ENCODE measurements around the gene SLC22A23.
"Not testable (repeated sequence)": the region's sequence is repeated elsewhere in the genome, so short reads cannot be mapped to it uniquely, and the experiment has no call there.

The SLC22A23 gene

DNA sequence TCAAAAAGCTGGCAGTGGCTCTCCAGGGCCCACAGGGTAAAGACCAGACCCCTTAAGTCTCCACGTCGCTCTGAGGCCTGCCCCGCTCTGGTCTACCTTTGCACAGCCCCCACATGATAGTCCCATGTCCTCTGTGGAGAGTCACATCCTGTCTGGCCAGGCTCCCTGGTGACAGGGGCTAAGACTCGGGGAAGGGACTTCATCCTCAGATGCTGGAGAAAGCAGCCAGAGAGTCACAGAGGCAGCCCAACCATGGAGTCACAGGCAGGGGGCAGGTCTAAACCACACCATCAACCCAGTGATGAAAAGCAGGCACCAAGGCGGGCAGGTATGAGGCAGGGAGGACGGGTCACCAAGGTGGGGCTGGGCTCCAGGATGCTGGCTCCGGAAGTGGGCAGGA, 62.2 kb downstream of the SLC22A23 start:
- DNase-seq: no peak
- Mint-ChIP-seq H3K4me3 (no peak overlapping the region), H3K36me3 (ENCODE audit: insufficient read depth) (no peaks in the 10 kb centered on the region), H3K4me1 (ENCODE audit: low read depth in 2 of 2) (no peaks in the 10 kb centered on the region), H3K9me3 (no peaks in the 10 kb centered on the region), H3K27me3 (peaks cover 0 to 10% of the 10 kb centered on the region in 2 donors), H3K27ac (no peak overlapping the region)
- ATAC-seq (replicated peaks): no peak

DNA sequence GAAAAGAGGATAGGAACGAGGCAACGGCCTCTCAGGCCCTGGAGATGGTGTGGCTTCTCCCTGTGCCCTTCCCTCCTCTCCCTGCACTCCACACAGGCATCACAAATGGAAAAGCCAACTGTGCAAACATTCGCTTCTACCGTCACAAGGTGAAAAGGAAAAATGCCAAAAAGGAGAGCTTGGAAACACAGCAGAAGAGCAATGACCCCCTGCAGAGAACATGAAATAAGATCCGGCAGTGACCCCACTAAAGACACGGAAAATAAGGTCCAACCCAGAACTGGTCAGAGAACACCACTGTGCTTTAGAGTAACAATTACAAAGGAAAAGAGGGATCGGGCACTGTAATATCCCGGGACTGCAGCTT, 63.0 kb downstream of the SLC22A23 start:
- Mint-ChIP-seq H3K27me3 (peaks cover 0 to 10% of the 10 kb centered on the region in 2 donors), H3K4me1 (ENCODE audit: low read depth in 2 of 2) (no peaks in the 10 kb centered on the region), H3K9me3 (no peaks in the 10 kb centered on the region), H3K27ac (no peak overlapping the region), H3K36me3 (ENCODE audit: insufficient read depth) (no peaks in the 10 kb centered on the region), H3K4me3 (no peak overlapping the region)
- DNase-seq (no peak), ATAC-seq (replicated peaks) (no peak)

DNA sequence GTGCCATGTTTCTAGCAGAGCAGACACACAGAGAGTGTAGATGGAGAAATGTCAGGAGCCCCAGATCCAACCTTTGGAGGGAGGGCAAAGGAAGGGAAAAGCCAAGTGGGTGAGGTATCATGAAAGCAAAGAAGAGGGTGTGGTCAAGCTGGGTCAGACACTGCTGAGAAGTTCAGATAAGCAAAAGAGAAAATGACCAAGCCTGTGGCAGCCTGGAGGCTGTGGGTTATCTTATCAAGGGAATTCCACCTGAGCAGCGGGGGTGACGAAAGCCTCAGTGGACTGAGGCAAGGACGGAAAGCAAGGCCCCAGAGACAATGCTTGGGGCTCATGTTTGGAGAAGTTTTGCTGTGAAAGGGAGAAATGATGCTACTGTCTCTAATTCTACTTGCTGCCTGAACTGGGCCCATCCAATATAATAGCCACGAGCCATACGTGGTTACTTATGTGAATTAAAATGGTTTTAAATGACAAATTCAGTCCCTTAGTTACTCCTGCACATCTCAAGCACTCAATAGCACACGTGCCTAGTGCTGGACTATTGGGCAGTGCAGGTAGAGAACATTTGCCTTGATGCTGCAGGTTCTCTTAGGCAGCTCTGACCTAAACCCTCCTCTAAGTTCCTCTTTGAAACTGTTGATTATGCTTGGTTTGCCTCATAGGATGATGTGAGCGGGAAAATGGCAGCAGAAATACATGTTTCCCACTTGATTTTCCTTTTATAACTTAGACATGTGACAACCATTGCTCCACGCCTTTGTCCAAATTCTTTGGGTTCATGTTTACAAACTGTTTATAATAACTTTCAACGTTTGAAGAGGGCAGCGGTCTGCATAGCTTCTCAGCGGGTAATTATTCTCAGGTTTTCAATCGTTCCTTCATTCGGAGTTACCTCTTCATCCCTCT, 63.7 kb downstream of the SLC22A23 start:
- DNase-seq: no peak
- Mint-ChIP-seq H3K36me3 (ENCODE audit: insufficient read depth) (no peaks in the 10 kb centered on the region), H3K4me1 (ENCODE audit: low read depth in 2 of 2) (no peaks in the 10 kb centered on the region), H3K27me3 (peaks cover 2 to 10% of the 10 kb centered on the region in 2 donors), H3K9me3 (no peaks in the 10 kb centered on the region), H3K4me3 (no peak overlapping the region), H3K27ac (no peak overlapping the region)
- no peak for ATAC-seq (replicated peaks)

DNA sequence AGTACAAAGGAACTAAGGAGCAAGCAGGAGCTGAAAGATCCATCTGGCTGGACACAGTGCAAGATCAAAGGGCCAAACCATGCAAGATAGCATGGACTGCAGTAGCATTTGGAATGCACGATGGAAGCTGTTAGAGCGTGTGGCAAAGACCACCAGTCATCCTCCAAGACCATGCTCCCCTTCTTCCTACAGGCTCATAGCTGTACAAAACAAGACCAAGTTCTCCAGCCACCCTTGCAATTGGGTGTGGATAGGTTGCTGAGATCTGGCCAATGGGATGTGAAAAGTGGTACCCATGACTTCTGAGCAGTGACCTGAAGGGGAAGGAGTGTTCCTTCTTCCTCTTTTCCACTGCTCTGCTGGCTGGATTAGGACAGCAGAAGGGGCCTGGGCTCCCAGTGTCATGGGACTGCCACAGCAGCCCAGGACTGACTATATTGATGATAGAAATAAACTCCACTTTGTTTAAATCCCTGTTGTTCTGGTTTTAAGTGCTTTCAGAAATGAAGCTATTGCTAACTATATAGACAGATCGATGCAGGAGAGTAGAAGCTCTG, 64.9 kb downstream of the SLC22A23 start:
- Mint-ChIP-seq H3K4me1 (ENCODE audit: low read depth in 2 of 2) (no peaks in the 10 kb centered on the region), H3K36me3 (ENCODE audit: insufficient read depth) (no peaks in the 10 kb centered on the region), H3K9me3 (no peaks in the 10 kb centered on the region), H3K27ac (no peak overlapping the region), H3K4me3 (no peak overlapping the region), H3K27me3 (peaks cover 11 to 13% of the 10 kb centered on the region in 2 donors)
- no peak for ATAC-seq (replicated peaks)
- DNase-seq: no peak

DNA sequence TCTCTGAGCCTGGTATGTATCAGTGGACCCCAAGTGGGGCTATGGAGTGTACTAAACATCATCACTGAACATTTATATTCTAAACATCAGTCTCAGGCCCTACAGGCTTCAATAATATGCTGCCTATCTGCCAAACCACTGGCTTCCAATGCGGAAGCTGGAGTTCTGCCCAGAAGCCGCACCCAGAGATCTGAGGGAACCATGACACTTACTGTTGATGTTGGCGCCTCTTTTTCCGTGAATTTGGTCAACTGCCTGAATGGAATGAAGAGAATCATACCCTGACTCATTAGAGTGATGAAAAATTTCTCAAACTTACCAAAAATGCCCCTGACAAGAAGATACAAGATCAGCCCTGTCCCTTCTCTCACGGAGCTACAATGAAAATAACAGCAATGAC, 66.2 kb downstream of the SLC22A23 start:
- ATAC-seq (replicated peaks) (no peak), DNase-seq (no peak)
- Mint-ChIP-seq H3K27me3 (peaks cover 18 to 23% of the 10 kb centered on the region in 2 donors), H3K36me3 (ENCODE audit: insufficient read depth) (no peaks in the 10 kb centered on the region), H3K27ac (no peak overlapping the region), H3K4me3 (no peak overlapping the region), H3K9me3 (no peaks in the 10 kb centered on the region), H3K4me1 (ENCODE audit: low read depth in 2 of 2) (no peaks in the 10 kb centered on the region)

DNA sequence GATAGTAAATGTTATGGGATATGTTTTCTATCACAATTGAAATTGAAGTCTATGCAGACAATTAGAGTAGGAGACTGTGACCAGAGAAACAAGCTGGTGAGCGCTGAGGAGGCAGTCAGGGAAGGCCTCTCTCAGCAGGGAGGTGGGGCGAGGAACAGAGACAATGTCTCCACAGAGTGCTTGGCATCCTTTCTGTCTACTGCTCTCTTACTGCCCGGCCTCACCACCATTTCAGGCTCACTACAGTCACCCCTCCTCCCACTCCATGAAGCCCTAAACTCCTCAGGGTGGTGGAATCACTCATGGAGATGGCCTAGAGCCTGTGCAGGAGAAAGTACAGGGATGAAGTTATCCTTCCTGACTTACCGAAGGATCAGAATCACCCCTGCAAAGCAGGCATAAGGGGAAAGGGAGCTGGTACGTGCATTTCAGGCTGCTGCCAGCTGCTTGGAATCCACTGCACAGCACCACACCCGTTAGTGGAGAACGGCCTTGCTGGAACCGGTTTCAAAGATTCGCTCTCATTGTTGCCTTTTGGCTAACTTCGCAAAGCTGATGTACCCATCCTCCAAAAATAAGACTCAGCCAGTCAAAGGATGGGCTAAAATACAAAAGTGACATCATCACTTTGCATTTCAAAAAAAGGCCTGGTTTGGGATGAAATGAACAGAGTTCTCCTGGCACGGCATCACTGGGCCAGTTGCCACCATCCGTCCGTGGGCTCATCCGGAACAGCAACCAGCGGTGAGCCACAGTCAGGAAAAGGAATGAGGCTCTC, 67.3 kb downstream of the SLC22A23 start:
- Mint-ChIP-seq H3K9me3 (no peaks in the 10 kb centered on the region), H3K4me1 (ENCODE audit: low read depth in 2 of 2) (no peaks in the 10 kb centered on the region), H3K27me3 (peaks cover 28 to 30% of the 10 kb centered on the region in 2 donors), H3K27ac (no peak overlapping the region), H3K36me3 (ENCODE audit: insufficient read depth) (no peaks in the 10 kb centered on the region), H3K4me3 (no peak overlapping the region)
- no peak for ATAC-seq (replicated peaks)
- no peak for DNase-seq

DNA sequence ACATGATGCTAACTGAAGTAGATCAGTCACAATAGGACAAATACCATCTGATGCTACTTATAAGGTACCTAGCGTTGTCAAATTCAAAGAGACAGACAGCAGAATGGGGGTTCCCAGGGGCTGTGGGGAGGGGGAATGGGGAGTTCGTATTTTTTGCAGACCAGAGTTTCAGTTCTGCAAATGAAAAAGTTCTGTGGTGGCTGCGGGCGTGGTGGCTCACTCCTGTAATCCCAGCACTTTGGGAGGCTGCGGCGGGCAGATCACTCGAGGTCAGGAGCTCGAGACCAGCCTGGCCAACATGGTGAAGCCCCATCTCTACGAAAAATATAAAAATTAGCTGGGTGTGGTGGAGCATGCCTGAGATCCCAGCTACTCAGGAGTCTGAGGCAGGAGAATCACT, 68.1 kb downstream of the SLC22A23 start:
- no peak for ATAC-seq (replicated peaks)
- H3K36me3 Mint-ChIP-seq (ENCODE audit: insufficient read depth): no peaks in the 10 kb centered on the region
- H3K27ac Mint-ChIP-seq: no peak overlapping the region
- peaks cover 29 to 33% of the 10 kb centered on the region in 2 donors for H3K27me3 Mint-ChIP-seq
- H3K9me3 Mint-ChIP-seq: no peaks in the 10 kb centered on the region
- H3K4me1 Mint-ChIP-seq (ENCODE audit: low read depth in 2 of 2): no peaks in the 10 kb centered on the region
- H3K4me3 Mint-ChIP-seq: no peak overlapping the region
- DNase-seq: no peak

DNA sequence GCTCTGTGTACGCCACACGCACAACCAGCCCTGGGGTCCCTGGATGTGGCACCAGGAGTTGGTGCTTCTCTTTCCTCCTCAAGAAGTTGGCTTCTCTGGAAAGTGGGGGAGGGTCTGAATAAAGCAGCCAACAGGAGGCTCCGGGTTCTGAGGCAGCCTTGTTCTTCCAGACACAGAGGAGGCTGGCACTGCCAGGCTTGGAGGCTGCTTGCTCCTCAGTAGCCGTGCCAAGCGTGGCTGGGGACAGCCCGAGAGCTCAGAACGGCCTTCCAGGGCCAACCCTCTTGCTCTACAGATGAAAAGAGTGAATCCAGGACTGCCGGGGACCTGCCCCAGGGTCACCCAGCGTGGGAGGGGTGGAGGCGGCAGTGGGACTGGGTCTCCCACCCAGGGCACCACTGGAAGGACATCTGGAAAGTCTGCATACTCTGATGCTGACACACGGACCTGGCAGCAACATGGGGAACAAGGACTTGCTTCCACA, 70.4 kb downstream of the SLC22A23 start:
- Mint-ChIP-seq H3K36me3 (ENCODE audit: insufficient read depth) (no peaks in the 10 kb centered on the region), H3K4me3 (no peak overlapping the region), H3K27ac (no peak overlapping the region), H3K9me3 (no peaks in the 10 kb centered on the region), H3K4me1 (ENCODE audit: low read depth in 2 of 2) (no peaks in the 10 kb centered on the region), H3K27me3 (peaks cover 47 to 57% of the 10 kb centered on the region in 2 donors)
- DNase-seq: no peak
- ATAC-seq (replicated peaks): no peak

DNA sequence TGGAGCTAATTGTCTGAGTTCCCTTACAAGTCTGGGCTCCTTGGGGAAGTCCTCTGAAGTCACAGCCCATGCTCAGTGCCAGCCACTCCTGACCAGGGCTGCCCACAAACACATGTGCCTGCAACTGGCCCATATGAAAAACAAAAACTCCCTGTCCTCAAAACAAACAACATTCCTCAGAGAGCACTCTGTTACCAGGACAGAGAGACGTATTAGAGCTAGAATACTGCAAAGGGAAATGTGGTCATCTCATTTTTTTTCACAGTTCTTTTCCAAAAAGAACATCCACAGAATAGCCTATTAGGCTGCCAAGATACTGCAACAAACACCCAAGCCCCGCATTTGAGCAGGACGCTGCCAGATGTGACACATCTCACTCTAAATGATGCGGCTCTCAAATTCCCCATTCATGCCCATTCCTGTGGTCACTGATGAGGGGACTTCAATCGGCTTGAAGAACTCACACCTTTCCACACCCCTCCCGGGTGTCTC, 71.1 kb downstream of the SLC22A23 start:
- Mint-ChIP-seq H3K4me1 (ENCODE audit: low read depth in 2 of 2) (no peaks in the 10 kb centered on the region), H3K36me3 (ENCODE audit: insufficient read depth) (no peaks in the 10 kb centered on the region), H3K4me3 (no peak overlapping the region), H3K27ac (no peak overlapping the region), H3K9me3 (no peaks in the 10 kb centered on the region), H3K27me3 (peaks cover 54 to 61% of the 10 kb centered on the region in 2 donors)
- DNase-seq: no peak
- ATAC-seq (replicated peaks): no peak

DNA sequence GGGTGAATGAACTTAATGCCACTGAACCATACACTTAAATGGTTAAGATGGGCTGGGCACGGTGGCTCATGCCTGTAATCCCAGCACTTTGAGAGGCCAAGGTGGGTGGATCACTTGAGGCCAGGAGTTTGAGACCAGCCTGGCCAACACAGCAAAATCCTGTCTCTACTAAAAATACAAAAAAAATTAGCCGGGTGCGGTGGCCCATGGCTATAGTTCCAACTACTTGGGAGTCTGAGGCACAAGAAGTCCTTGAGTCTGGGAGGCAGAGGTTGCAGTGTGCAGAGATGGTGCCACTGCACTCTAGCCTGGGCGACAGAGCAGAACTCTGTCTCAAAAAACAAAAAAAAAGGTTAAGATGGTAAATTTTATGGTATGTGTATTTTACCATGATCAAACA, 71.7 kb downstream of the SLC22A23 start:
- not testable (repeated sequence) for DNase-seq; H3K9me3 Mint-ChIP-seq; H3K36me3 Mint-ChIP-seq (ENCODE audit: insufficient read depth); H3K4me3 Mint-ChIP-seq; ATAC-seq (replicated peaks); H3K27ac Mint-ChIP-seq; H3K4me1 Mint-ChIP-seq (ENCODE audit: low read depth in 2 of 2)
- peaks cover 57 to 62% of the 10 kb centered on the region in 2 donors for H3K27me3 Mint-ChIP-seq

DNA sequence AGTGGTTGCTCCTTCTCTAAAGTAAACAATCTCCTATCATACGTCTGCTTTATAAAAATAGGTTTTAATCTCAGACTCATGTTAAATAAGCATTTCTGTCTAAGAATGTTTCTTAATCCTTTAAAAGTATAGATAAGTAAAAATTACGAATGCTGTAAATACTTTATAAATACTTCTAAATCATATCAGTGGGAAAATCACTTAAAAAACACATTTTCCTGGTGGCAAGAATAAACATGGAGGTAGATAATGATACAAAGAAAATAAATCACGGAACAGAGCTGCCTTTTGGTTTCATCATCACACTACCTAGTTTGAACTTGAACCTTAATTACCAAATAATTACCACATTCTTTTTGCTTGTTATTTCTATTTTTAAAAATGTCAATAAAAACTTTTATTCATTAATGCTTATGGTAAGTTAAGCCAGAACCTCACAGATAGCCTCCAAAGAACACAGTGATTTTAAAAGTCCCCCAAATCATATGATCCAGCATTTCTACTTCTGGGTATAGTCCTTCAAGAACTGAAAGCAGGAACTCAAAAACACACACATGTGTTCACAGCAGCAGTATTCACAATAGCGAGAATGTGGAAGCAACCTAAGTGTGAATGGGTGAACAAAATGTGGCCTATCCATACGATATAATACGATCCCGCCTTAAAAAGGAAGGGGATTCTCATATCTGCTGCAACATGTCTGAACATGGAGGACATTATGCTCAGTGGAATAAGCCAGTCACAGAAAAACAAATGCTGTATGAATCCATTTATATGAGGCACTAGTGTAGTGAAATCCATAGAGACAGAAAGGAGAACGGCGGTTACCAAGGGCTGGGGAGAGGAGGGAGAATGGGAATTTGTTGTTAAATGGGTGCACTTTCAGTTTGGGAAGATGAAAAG, 72.4 kb downstream of the SLC22A23 start:
- Mint-ChIP-seq H3K9me3 (no peaks in the 10 kb centered on the region), H3K4me3 (no peak overlapping the region), H3K27ac (no peak overlapping the region), H3K36me3 (ENCODE audit: insufficient read depth) (no peaks in the 10 kb centered on the region), H3K27me3 (peaks cover 63 to 69% of the 10 kb centered on the region in 2 donors), H3K4me1 (ENCODE audit: low read depth in 2 of 2) (no peaks in the 10 kb centered on the region)
- ATAC-seq (replicated peaks) (no peak), DNase-seq (no peak)

DNA sequence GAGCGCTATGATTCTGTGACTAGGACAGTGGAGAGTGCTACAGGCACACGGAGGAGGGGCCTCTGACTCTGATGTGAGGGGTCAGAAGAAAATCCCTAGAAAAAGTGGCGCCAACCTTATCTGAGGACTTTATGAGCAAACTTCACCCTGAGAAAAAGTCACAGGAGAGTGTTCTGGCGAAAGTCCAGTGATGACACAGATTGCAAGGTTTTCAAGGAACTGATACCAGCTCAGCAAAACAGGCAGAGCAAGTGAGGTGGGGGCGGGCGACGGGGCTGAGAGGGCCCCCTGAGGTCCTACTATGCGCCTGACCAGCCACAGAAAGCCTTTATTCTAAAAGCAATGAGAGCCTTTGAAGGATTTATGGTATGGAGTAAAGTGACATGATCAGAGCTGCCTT, 73.3 kb downstream of the SLC22A23 start:
- H3K4me3 Mint-ChIP-seq: no peak overlapping the region
- DNase-seq: no peak
- peaks cover 0 to under 1% of the 10 kb centered on the region in 2 donors for H3K4me1 Mint-ChIP-seq (ENCODE audit: low read depth in 2 of 2)
- H3K36me3 Mint-ChIP-seq (ENCODE audit: insufficient read depth): no peaks in the 10 kb centered on the region
- ATAC-seq (replicated peaks): no peak
- H3K27me3 Mint-ChIP-seq: peaks cover 68 to 77% of the 10 kb centered on the region in 2 donors
- no peak overlapping the region for H3K27ac Mint-ChIP-seq
- H3K9me3 Mint-ChIP-seq: no peaks in the 10 kb centered on the region
